Thyroid gland (tissue), 4 donors: ENCODE measurements around the gene AKAP12.

ENCODE experiments used
- POLR2A ChIP-seq, 2 donors: fragments of 450-650 bp; IDR thresholded peaks; one replicate each; pipeline ENCODE4 v1.6.1; 2017; ENCODE audit warnings: antibody characterized with exemption in 2 of 2, mild to moderate bottlenecking in 2 of 2, moderate library complexity in 1 of 2
- TF ChIP-seq, protein P1 (sequence below), 6 experiments: fragments of 200-600 bp in 3 of 6; fragments of 450-650 bp in 3 of 6; sonication (generic) in 3 of 6; IDR thresholded peaks; one replicate each; pipeline ENCODE4 v1.5.1; 2016 to 2019; ENCODE audit warnings: antibody characterized with exemption in 6 of 6, mild to moderate bottlenecking in 2 of 6, inconsistent platforms in 1 of 6, moderate library complexity in 1 of 6

GRCh38 chr6:151352410-151353396, 112.9 kb downstream of the AKAP12 start:
- TF ChIP-seq, protein P1, sequence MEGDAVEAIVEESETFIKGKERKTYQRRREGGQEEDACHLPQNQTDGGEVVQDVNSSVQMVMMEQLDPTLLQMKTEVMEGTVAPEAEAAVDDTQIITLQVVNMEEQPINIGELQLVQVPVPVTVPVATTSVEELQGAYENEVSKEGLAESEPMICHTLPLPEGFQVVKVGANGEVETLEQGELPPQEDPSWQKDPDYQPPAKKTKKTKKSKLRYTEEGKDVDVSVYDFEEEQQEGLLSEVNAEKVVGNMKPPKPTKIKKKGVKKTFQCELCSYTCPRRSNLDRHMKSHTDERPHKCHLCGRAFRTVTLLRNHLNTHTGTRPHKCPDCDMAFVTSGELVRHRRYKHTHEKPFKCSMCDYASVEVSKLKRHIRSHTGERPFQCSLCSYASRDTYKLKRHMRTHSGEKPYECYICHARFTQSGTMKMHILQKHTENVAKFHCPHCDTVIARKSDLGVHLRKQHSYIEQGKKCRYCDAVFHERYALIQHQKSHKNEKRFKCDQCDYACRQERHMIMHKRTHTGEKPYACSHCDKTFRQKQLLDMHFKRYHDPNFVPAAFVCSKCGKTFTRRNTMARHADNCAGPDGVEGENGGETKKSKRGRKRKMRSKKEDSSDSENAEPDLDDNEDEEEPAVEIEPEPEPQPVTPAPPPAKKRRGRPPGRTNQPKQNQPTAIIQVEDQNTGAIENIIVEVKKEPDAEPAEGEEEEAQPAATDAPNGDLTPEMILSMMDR (IDR thresholded peaks at IDR 0.05): no peak
- no peak for TF ChIP-seq POLR2A (IDR thresholded peaks at IDR 0.05)
